HepG2 (cell line): Measurements from ENCODE around the gene PTPN2. TPM values are rescaled to one million over a fixed set of nuclear protein-coding genes. Genes with fewer than 3 reads are reported as not detected.

Experiments used
- EHMT2 ChIP-seq: fragments of 200-600 bp; sonication (generic); IDR thresholded peaks from 2 replicates; pipeline ENCODE4 v1.7.0; 2017; ENCODE audit warnings: antibody characterized with exemption, low read depth, low read length, borderline replicate concordance
- ESRRA ChIP-seq: sonication (generic); formaldehyde crosslinking; IDR thresholded peaks from 2 replicates; pipeline ENCODE4 v1.5.1; 2020; ENCODE audit warnings: mild to moderate bottlenecking, low read depth, missing genetic modification reagents
- GZF1 ChIP-seq: sonication (generic); formaldehyde crosslinking; IDR thresholded peaks from 2 replicates; pipeline ENCODE4 v1.5.1; 2020; ENCODE audit warnings: mild to moderate bottlenecking, missing genetic modification reagents
- LRRFIP1 ChIP-seq: sonication (generic); formaldehyde crosslinking; conservative IDR thresholded peaks from 2 replicates; pipeline ENCODE4 v1.4.0; 2020; ENCODE audit warnings: missing genetic modification reagents
- NR1H2 ChIP-seq: sonication (generic); formaldehyde crosslinking; IDR thresholded peaks from 2 replicates; pipeline ENCODE4 v1.8.1; 2022; ENCODE audit warnings: low read depth, missing genetic modification reagents, borderline replicate concordance
- SMYD3 ChIP-seq: sonication (generic); formaldehyde crosslinking; IDR thresholded peaks from 2 replicates; pipeline ENCODE4 v1.8.1; 2023; ENCODE audit warnings: mild to moderate bottlenecking, missing genetic modification reagents
- ZBTB39 ChIP-seq: sonication (generic); formaldehyde crosslinking; IDR thresholded peaks from 2 replicates; pipeline ENCODE4 v1.5.0; 2020; ENCODE audit warnings: missing genetic modification reagents
- ZNF124 ChIP-seq: sonication (generic); formaldehyde crosslinking; IDR thresholded peaks from 2 replicates; pipeline ENCODE4 v1.4.0; 2020; ENCODE audit warnings: missing genetic modification reagents
- polyA plus RNA-seq, 8 experiments: library from polyadenylated mRNA; depleted of rRNA in 3 of 8; stranded (reverse) in 7 of 8; unstranded in 1 of 8; fragments of >200 nt; fragmentation: Illumina TruSeq in 4 of 8; extraction: Trizol in 4 of 8; gene quantifications; 2 replicates each; pipeline versions ENCODE4 v1.2.1 to v1.2.3, GENCODE V29; 2011 to 2016; ENCODE audit warnings: low read depth in 4 of 8, missing spikeins in 1 of 8, mixed read lengths in 1 of 8; ENCODE audit not compliant: insufficient read depth in 1 of 8
- total RNA-seq, 5 experiments: library from RNA; depleted of rRNA; stranded (reverse); fragments of >200 nt; fragmentation: Illumina TruSeq; extraction: Trizol; gene quantifications; 2 replicates each; pipeline ENCODE4 v1.2.3, GENCODE V29; 2016; ENCODE audit warnings: low read depth in 1 of 5
- TF ChIP-seq, protein P1 (sequence below), 2 experiments: sonication (generic) in 1 of 2; formaldehyde crosslinking in 1 of 2; IDR thresholded peaks; 2 replicates each; pipeline versions ENCODE4 v1.6.1 to v1.9.0; 2014 to 2022; ENCODE audit warnings: antibody characterized with exemption in 1 of 2, borderline replicate concordance in 1 of 2, inconsistent platforms in 1 of 2, low read depth in 1 of 2, missing genetic modification reagents in 1 of 2
- TF ChIP-seq, protein P2 (sequence below): IDR thresholded peaks from 2 replicates; pipeline ENCODE4 v1.6.1; 2016
- TF ChIP-seq, protein P3 (sequence below): IDR thresholded peaks from 2 replicates; pipeline ENCODE4 v1.6.1; 2018; ENCODE audit warnings: missing genetic modification reagents

Gene PTPN2
- total and polyA plus RNA-seq, 2 of the 13 experiments (the other 11 are each of a cell fraction or from before 2014, with no cell fraction given) = 24.9 to 41.5 TPM

- TF ChIP-seq, protein P1, sequence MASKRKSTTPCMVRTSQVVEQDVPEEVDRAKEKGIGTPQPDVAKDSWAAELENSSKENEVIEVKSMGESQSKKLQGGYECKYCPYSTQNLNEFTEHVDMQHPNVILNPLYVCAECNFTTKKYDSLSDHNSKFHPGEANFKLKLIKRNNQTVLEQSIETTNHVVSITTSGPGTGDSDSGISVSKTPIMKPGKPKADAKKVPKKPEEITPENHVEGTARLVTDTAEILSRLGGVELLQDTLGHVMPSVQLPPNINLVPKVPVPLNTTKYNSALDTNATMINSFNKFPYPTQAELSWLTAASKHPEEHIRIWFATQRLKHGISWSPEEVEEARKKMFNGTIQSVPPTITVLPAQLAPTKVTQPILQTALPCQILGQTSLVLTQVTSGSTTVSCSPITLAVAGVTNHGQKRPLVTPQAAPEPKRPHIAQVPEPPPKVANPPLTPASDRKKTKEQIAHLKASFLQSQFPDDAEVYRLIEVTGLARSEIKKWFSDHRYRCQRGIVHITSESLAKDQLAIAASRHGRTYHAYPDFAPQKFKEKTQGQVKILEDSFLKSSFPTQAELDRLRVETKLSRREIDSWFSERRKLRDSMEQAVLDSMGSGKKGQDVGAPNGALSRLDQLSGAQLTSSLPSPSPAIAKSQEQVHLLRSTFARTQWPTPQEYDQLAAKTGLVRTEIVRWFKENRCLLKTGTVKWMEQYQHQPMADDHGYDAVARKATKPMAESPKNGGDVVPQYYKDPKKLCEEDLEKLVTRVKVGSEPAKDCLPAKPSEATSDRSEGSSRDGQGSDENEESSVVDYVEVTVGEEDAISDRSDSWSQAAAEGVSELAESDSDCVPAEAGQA (IDR thresholded peaks at IDR 0.05; ENCODE audit: low read depth) = no peak
- TF ChIP-seq, protein P1 (CRISPR knock-in tag; IDR thresholded peaks at IDR 0.05; ENCODE audit: borderline replicate concordance) = no peak
- no peak for TF ChIP-seq ESRRA (CRISPR knock-in tag)
- TF ChIP-seq, protein P2, sequence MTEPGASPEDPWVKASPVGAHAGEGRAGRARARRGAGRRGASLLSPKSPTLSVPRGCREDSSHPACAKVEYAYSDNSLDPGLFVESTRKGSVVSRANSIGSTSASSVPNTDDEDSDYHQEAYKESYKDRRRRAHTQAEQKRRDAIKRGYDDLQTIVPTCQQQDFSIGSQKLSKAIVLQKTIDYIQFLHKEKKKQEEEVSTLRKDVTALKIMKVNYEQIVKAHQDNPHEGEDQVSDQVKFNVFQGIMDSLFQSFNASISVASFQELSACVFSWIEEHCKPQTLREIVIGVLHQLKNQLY (CRISPR knock-in tag) = no peak
- TF ChIP-seq EHMT2 = no peak
- no peak for TF ChIP-seq GZF1 (CRISPR knock-in tag)
- TF ChIP-seq, protein P3, sequence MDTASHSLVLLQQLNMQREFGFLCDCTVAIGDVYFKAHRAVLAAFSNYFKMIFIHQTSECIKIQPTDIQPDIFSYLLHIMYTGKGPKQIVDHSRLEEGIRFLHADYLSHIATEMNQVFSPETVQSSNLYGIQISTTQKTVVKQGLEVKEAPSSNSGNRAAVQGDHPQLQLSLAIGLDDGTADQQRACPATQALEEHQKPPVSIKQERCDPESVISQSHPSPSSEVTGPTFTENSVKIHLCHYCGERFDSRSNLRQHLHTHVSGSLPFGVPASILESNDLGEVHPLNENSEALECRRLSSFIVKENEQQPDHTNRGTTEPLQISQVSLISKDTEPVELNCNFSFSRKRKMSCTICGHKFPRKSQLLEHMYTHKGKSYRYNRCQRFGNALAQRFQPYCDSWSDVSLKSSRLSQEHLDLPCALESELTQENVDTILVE = no peak
- TF ChIP-seq ZNF124 (CRISPR knock-in tag) = no peak
- TF ChIP-seq LRRFIP1 (CRISPR knock-in tag) = no peak
- no peak for TF ChIP-seq NR1H2 (CRISPR knock-in tag)
- TF ChIP-seq SMYD3 (CRISPR knock-in tag) = no peak
- no peak for TF ChIP-seq ZBTB39
These were observed 104.6 kb downstream of the PTPN2 start (continued) for GRCh38 chr18:12779456-12779855.
